ENCODE results near the gene CISD3. TPM values are rescaled to one million over a fixed set of nuclear protein-coding genes. Genes with fewer than 3 reads are reported as not detected.

CISD3 gene
- total RNA-seq, 1 donor from 2014 or later = 5.9 TPM

- H3K4me1 Mint-ChIP-seq (ENCODE audit: low read depth) = no peaks in the 10 kb centered on the region
- DNase-seq (ENCODE audit: low spot score, unreplicated experiment) = no peak
- H3K9me3 Mint-ChIP-seq (ENCODE audit: low read depth) = no peaks in the 10 kb centered on the region
- peaks cover 15% of the 10 kb centered on the region for H3K36me3 Mint-ChIP-seq (ENCODE audit: insufficient read depth)
- H3K4me3 Mint-ChIP-seq (ENCODE audit: low read depth) = no peak overlapping the region
- no peak overlapping the region for H3K27ac Mint-ChIP-seq
- no peaks in the 10 kb centered on the region for H3K27me3 Mint-ChIP-seq
- no peak for TF ChIP-seq CTCF (IDR thresholded peaks at IDR 0.05; ENCODE audit: unreplicated experiment)
Measured at GRCh38 chr17:38783227-38783626, 53.1 kb downstream of the CISD3 start.

Small RNA genes within 50 kb of the gene (microRNA-seq; reads per million reads assigned to microRNA genes)
- gene MIR4726 (ENCODE audit: borderline number of aligned reads, unreplicated experiment) (4.8 reads per million), gene MIR4734 (ENCODE audit: borderline number of aligned reads, unreplicated experiment) (3.0 reads per million)

Other genes with a start within 250 kb of the CISD3 start
- gene SRCIN1, start 124.4 kb upstream of the CISD3 start, total RNA-seq = 13.8 and 16.7 TPM in 2 replicates
- gene EPOP, start 55.4 kb upstream of the CISD3 start, total RNA-seq = 8.2 and 10.0 TPM in 2 replicates
- gene MLLT6, start 25.1 kb upstream of the CISD3 start, total RNA-seq = 147 and 155 TPM in 2 replicates
- 109 and 112 TPM in 2 replicates for gene PCGF2, start 18.0 kb downstream of the CISD3 start, total RNA-seq
- gene PSMB3, start 22.4 kb downstream of the CISD3 start, total RNA-seq = 134 and 138 TPM in 2 replicates
- 66.8 and 77.8 TPM in 2 replicates for gene PIP4K2B, start 69.2 kb downstream of the CISD3 start, total RNA-seq
- gene CWC25, start 95.0 kb downstream of the CISD3 start, total RNA-seq = 17.1 and 19.9 TPM in 2 replicates
- 1,623 and 1,642 TPM in 2 replicates for gene RPL23, start 123.4 kb downstream of the CISD3 start, total RNA-seq
- gene LASP1, start 139.7 kb downstream of the CISD3 start, total RNA-seq = 134 and 135 TPM in 2 replicates
- gene FBXO47, start 237.1 kb downstream of the CISD3 start, total RNA-seq = not detected in 2 replicates

Data from progenitor cell of endocrine pancreas (in vitro differentiated cells).